ENCODE results near the gene FRMD3.

Gene FRMD3

GRCh38 chr9:83538172-83538889 lies at the start of gene FRMD3:
TSS of gene FRMD3 (minus strand) at chr9:83538401. CDS start at chr9:83538231, 170 bp downstream.
- no peak for DNase-seq

- DNase-seq = no peak
Measured at GRCh38 chr9:83584995-83585394, 46.8 kb upstream of the FRMD3 start.

GRCh38 chr9:83583151-83584014 lies 45.2 kb upstream of the FRMD3 start:
- DNase-seq = peak; percentile 34

GRCh38 chr9:83582029-83582428 lies 43.8 kb upstream of the FRMD3 start:
- no peak for DNase-seq

- DNase-seq = no peak
Measured at GRCh38 chr9:83574482-83574881, 36.3 kb upstream of the FRMD3 start.

GRCh38 chr9:83572524-83572923 lies 34.3 kb upstream of the FRMD3 start:
- no peak for DNase-seq

GRCh38 chr9:83570359-83570758 lies 32.2 kb upstream of the FRMD3 start:
- DNase-seq = no peak

GRCh38 chr9:83569326-83569725 lies 31.1 kb upstream of the FRMD3 start:
- no peak for DNase-seq

- DNase-seq = no peak
Measured at GRCh38 chr9:83563360-83563759, 25.2 kb upstream of the FRMD3 start.

- no peak for DNase-seq
Measured at GRCh38 chr9:83560169-83560826, 22.1 kb upstream of the FRMD3 start.

- no peak for DNase-seq
Measured at GRCh38 chr9:83557771-83558170, 19.6 kb upstream of the FRMD3 start.

GRCh38 chr9:83557317-83557716 lies 19.1 kb upstream of the FRMD3 start:
- DNase-seq = no peak

GRCh38 chr9:83554278-83554677 lies 16.1 kb upstream of the FRMD3 start:
- DNase-seq = no peak

- DNase-seq = no peak
Measured at GRCh38 chr9:83544002-83544698, 5.9 kb upstream of the FRMD3 start.

- no peak for DNase-seq
Measured at GRCh38 chr9:83538890-83539238, 663 bp upstream of the FRMD3 start.

- DNase-seq = no peak
Measured at GRCh38 chr9:83537331-83538171, 650 bp downstream of the FRMD3 start.

- DNase-seq = no peak
Measured at GRCh38 chr9:83536332-83536731, 1.9 kb downstream of the FRMD3 start.

- DNase-seq = no peak
Measured at GRCh38 chr9:83535736-83536135, 2.5 kb downstream of the FRMD3 start.

GRCh38 chr9:83533296-83533695 lies 4.9 kb downstream of the FRMD3 start:
- no peak for DNase-seq

- DNase-seq = no peak
Measured at GRCh38 chr9:83526901-83527300, 11.3 kb downstream of the FRMD3 start.

GRCh38 chr9:83526211-83526610 lies 12.0 kb downstream of the FRMD3 start:
- DNase-seq = no peak

- no peak for DNase-seq
Measured at GRCh38 chr9:83523684-83524083, 14.5 kb downstream of the FRMD3 start.

All from CD4-positive, alpha-beta T cell treated with Interleukin-6 for 4 hours (primary cell).